ENCODE measurements around the gene NEDD8. TPM values are rescaled to one million over a fixed set of nuclear protein-coding genes. Genes with fewer than 3 reads are reported as not detected.

Gene NEDD8
- total and polyA plus RNA-seq, 9 donors = 69.7 to 301 (median 134) TPM

- intact Hi-C loops (cut with DNase I) = no loop called here
- Histone ChIP-seq H3K27ac (no peak overlapping the region), H3K4me3 (no peak overlapping the region), H3K36me3 (no peaks in the 10 kb centered on the region), H3K27me3 (no peaks in the 10 kb centered on the region), H3K4me1 (ENCODE audit: insufficient read depth) (peaks cover 3% of the 10 kb centered on the region), H3K9me3 (no peaks in the 10 kb centered on the region)
- TF ChIP-seq EP300 (IDR thresholded peaks at IDR 0.05) = no peak
- no peak for TF ChIP-seq CTCF (IDR thresholded peaks at IDR 0.05)
- no peak for TF ChIP-seq POLR2A (IDR thresholded peaks at IDR 0.05)
- DNase-seq = peak in 2 of 5 donors; percentile 10 to 18
- WGBS, 3 donors = 93 to 94% (median 93%) methylated on average over 12 of the region's 12 CpGs
Measured at GRCh38 chr14:24255931-24256711, 24.0 kb upstream of the NEDD8 start.

GRCh38 chr14:24255438-24255837 is 23.3 kb upstream of the NEDD8 start:
- Histone ChIP-seq H3K27me3 (no peaks in the 10 kb centered on the region), H3K9me3 (no peaks in the 10 kb centered on the region), H3K4me3 (no peak overlapping the region), H3K36me3 (no peaks in the 10 kb centered on the region), H3K4me1 (ENCODE audit: insufficient read depth) (peaks cover 3% of the 10 kb centered on the region), H3K27ac (no peak overlapping the region)
- DNase-seq = peak in 2 of 5 donors; percentile 13 to 20
- TF ChIP-seq EP300 (IDR thresholded peaks at IDR 0.05) = no peak
- no peak for TF ChIP-seq CTCF (IDR thresholded peaks at IDR 0.05)
- no peak for TF ChIP-seq POLR2A (IDR thresholded peaks at IDR 0.05)
- WGBS, 3 donors = 86 to 91% (median 86%) methylated on average over 8 of the region's 8 CpGs
- intact Hi-C loops (cut with DNase I) = no loop called here

- DNase-seq = peak in 3 of 5 donors; percentile 11 to 29 (median 12)
- no peaks in the 10 kb centered on the region for H3K36me3 ChIP-seq
Measured at GRCh38 chr14:24254630-24255392, 22.6 kb upstream of the NEDD8 start.

More at GRCh38 chr14:24254630-24255392, 22.6 kb upstream of the NEDD8 start:
- H3K27ac ChIP-seq = no peak overlapping the region
- WGBS, 3 donors = 88 to 91% (median 91%) methylated on average over 19 of the region's 19 CpGs
- peaks cover 3% of the 10 kb centered on the region for H3K4me1 ChIP-seq (ENCODE audit: insufficient read depth)
- TF ChIP-seq POLR2A (IDR thresholded peaks at IDR 0.05) (no peak), EP300 (IDR thresholded peaks at IDR 0.05) (no peak), CTCF (IDR thresholded peaks at IDR 0.05) (no peak)
- intact Hi-C loops (cut with DNase I) = no loop called here
- no peaks in the 10 kb centered on the region for H3K27me3 ChIP-seq
- H3K9me3 ChIP-seq = no peaks in the 10 kb centered on the region
- no peak overlapping the region for H3K4me3 ChIP-seq
